PC-3 (cell line): Measurements from ENCODE around the gene PABPN1. TPM values are rescaled to one million over a fixed set of nuclear protein-coding genes. Genes with fewer than 3 reads are reported as not detected.

ENCODE experiments used
- ATAC-seq: fragments of 200-7000 bp; cut with Tn5 transposase; 2 replicates; pipeline ENCODE4 v1.9.1; 2020; ENCODE audit warnings: mild to moderate bottlenecking, moderate library complexity
- BruUV-seq: library from RNA; stranded (reverse); fragments of 400-500 nt; replicated peaks from 2 replicates; lab custom pipeline; 2021; lab: Mats Ljungman, UMichigan
- CTCF ChIA-PET: fragments of 300-600 bp; sonication (Branson Sonifier 250); formaldehyde crosslinking; loops from one replicate; lab custom pipeline; 2022; ENCODE audit warnings: antibody characterized with exemption; lab: Charles Lee
- POLR2A ChIA-PET: fragments of 300-600 bp; sonication (Branson Sonifier 250); formaldehyde crosslinking; loops from one replicate; lab custom pipeline; 2022; ENCODE audit warnings: antibody characterized with exemption; ENCODE audit not compliant: unreplicated experiment; lab: Charles Lee
- DNase-seq: peaks from one replicate; pipeline ENCODE4 v3.0.0-alpha.2; 2015
- H2AFZ ChIP-seq: fragments of 300-600 bp; sonication (generic); 2 replicates; pipeline ENCODE4 v1.6.0; 2016; ENCODE audit warnings: antibody characterized with exemption, low read length
- H3F3A ChIP-seq: fragments of 300-600 bp; sonication (generic); one replicate; pipeline ENCODE4 v1.6.0; 2017; ENCODE audit warnings: antibody characterized with exemption, low read length, control low read depth, mild to moderate bottlenecking; ENCODE audit not compliant: unreplicated experiment
- H3K27ac ChIP-seq: fragments of 300-600 bp; sonication (generic); 2 replicates; pipeline ENCODE4 v1.5.1; 2016; ENCODE audit warnings: mild to moderate bottlenecking, low read length
- H3K27me3 ChIP-seq: fragments of 300-600 bp; sonication (generic); 2 replicates; pipeline ENCODE4 v1.6.1; 2016; ENCODE audit warnings: low read length, mixed read lengths
- H3K36me3 ChIP-seq: fragments of 300-600 bp; sonication (generic); 2 replicates; pipeline ENCODE4 v1.6.1; 2016; ENCODE audit warnings: low read depth, mixed run types, low read length, mixed read lengths
- H3K4me1 ChIP-seq: fragments of 300-600 bp; sonication (generic); 2 replicates; pipeline ENCODE4 v1.5.1; 2016; ENCODE audit warnings: low read length; ENCODE audit not compliant: insufficient read depth
- H3K4me2 ChIP-seq: fragments of 300-600 bp; sonication (generic); 2 replicates; pipeline ENCODE4 v1.6.0; 2016; ENCODE audit warnings: low read length
- H3K4me3 ChIP-seq: fragments of 300-600 bp; sonication (generic); 2 replicates; pipeline ENCODE4 v1.5.1; 2016; ENCODE audit warnings: mild to moderate bottlenecking, low read length, mixed read lengths
- H3K79me2 ChIP-seq: fragments of 300-600 bp; sonication (generic); 2 replicates; pipeline ENCODE4 v1.6.1; 2017; ENCODE audit warnings: low read length, mixed read lengths
- H3K9ac ChIP-seq: fragments of 300-600 bp; sonication (generic); 2 replicates; pipeline ENCODE4 v1.6.0; 2016; ENCODE audit warnings: mild to moderate bottlenecking, low read length
- H3K9me2 ChIP-seq: fragments of 300-600 bp; sonication (generic); replicated peaks from 2 replicates; pipeline ENCODE4 v1.6.1; 2016; ENCODE audit warnings: mixed run types, low read length, mixed read lengths
- H3K9me3 ChIP-seq: fragments of 300-600 bp; sonication (generic); 2 replicates; pipeline ENCODE4 v1.6.1; 2016; ENCODE audit warnings: low read length, mixed read lengths
- H4K20me1 ChIP-seq: fragments of 300-600 bp; sonication (generic); 2 replicates; pipeline ENCODE4 v1.6.1; 2016; ENCODE audit warnings: low read length, mixed read lengths
- EZH2 ChIP-seq: fragments of 300-600 bp; sonication (generic); IDR thresholded peaks from one replicate; pipeline ENCODE4 v1.6.1; 2017; ENCODE audit warnings: antibody characterized with exemption, mild to moderate bottlenecking, low read length; ENCODE audit not compliant: unreplicated experiment
- EZH2phosphoT487 ChIP-seq: fragments of 300-600 bp; sonication (generic); IDR thresholded peaks from 2 replicates; pipeline ENCODE4 v1.6.1; 2018; ENCODE audit warnings: mild to moderate bottlenecking, antibody characterized with exemption, low read length, borderline replicate concordance
- intact Hi-C: fragments of 100-400 bp; cut with micrococcal nuclease; formaldehyde crosslinking; loops from 2 replicates; pipeline ENCODE4 v1.9.0; 2023
- total RNA-seq: library from RNA; depleted of rRNA; stranded (reverse); fragments of >200 nt; gene quantifications from 2 replicates; pipeline ENCODE4 v1.2.3, GENCODE V29; 2014
- TF ChIP-seq, protein P1 (sequence below): fragments of 300-600 bp; sonication (generic); conservative IDR thresholded peaks from 2 replicates; pipeline ENCODE4 v1.5.1; 2017; ENCODE audit warnings: antibody characterized with exemption, low read depth, mild to moderate bottlenecking, low read length

PABPN1 gene
- total RNA-seq, 1 experiment from 2014 or later, result 89.1 TPM

- Histone ChIP-seq H3K4me3 (peak within 1 kb of the TSS; percentile 70), H3K36me3 (no peaks in the 10 kb centered on the region), H3K9ac (no peak within 1 kb of the TSS), H2AFZ (peak within 1 kb of the TSS; percentile 85), H3K9me2 (no peaks in the 10 kb centered on the region), H3K27me3 (peaks cover 48% of the 10 kb centered on the region), H3F3A (no peaks in the 10 kb centered on the region), H3K27ac (no peak within 1 kb of the TSS), H3K79me2 (no peaks in the 10 kb centered on the region), H4K20me1 (no peaks in the 10 kb centered on the region), H3K4me1 (no peaks in the 10 kb centered on the region), H3K9me3 (no peaks in the 10 kb centered on the region), H3K4me2 (peak within 1 kb of the TSS; percentile 91)
- no TSS peak for BruUV-seq
- ChIA-PET POLR2A (no interaction called here), CTCF (interaction anchor here (0.9 kb wide), 1 partner anchor 9 kb away, joined by 3 read pairs; no protein-coding TSS in a partner anchor)
- DNase-seq (peak; percentile 72), ATAC-seq (peak; percentile 96)
- TF ChIP-seq EZH2phosphoT487 (no peak), EZH2 (no peak)
- TF ChIP-seq, protein P1, sequence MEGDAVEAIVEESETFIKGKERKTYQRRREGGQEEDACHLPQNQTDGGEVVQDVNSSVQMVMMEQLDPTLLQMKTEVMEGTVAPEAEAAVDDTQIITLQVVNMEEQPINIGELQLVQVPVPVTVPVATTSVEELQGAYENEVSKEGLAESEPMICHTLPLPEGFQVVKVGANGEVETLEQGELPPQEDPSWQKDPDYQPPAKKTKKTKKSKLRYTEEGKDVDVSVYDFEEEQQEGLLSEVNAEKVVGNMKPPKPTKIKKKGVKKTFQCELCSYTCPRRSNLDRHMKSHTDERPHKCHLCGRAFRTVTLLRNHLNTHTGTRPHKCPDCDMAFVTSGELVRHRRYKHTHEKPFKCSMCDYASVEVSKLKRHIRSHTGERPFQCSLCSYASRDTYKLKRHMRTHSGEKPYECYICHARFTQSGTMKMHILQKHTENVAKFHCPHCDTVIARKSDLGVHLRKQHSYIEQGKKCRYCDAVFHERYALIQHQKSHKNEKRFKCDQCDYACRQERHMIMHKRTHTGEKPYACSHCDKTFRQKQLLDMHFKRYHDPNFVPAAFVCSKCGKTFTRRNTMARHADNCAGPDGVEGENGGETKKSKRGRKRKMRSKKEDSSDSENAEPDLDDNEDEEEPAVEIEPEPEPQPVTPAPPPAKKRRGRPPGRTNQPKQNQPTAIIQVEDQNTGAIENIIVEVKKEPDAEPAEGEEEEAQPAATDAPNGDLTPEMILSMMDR, result no peak
- intact Hi-C loops, result no loop called here
Measured at GRCh38 chr14:23352506-23353432, 31.5 kb downstream of the PABPN1 start, which contains the start of gene SLC22A17. TSS of gene SLC22A17 (minus strand) at chr14:23352887.

GRCh38 chr14:23353433-23353780 lies 32.1 kb downstream of the PABPN1 start:
- Histone ChIP-seq H3K36me3 (no peaks in the 10 kb centered on the region), H3K27me3 (peaks cover 49% of the 10 kb centered on the region), H3F3A (no peaks in the 10 kb centered on the region), H3K79me2 (no peaks in the 10 kb centered on the region), H3K27ac (no peak overlapping the region), H3K4me1 (no peaks in the 10 kb centered on the region), H2AFZ (no peak overlapping the region), H3K9me3 (no peaks in the 10 kb centered on the region), H3K4me2 (no peak overlapping the region), H3K4me3 (no peak overlapping the region), H3K9ac (no peak overlapping the region), H3K9me2 (no peaks in the 10 kb centered on the region), H4K20me1 (no peaks in the 10 kb centered on the region)
- ChIA-PET CTCF (interaction anchor here (0.9 kb wide), 1 partner anchor 9 kb away, joined by 3 read pairs; no protein-coding TSS in a partner anchor), POLR2A (no interaction called here)
- ATAC-seq (no peak), DNase-seq (no peak)
- TF ChIP-seq, protein P1, result no peak
- intact Hi-C loops, result no loop called here
- no TSS peak for BruUV-seq

GRCh38 chr14:23354990-23355389 lies 33.7 kb downstream of the PABPN1 start:
- no peak overlapping the region for H2AFZ ChIP-seq
- no peak for TF ChIP-seq EZH2phosphoT487
- TF ChIP-seq EZH2, result no peak
- TF ChIP-seq, protein P1, result no peak
- DNase-seq (no peak), ATAC-seq (no peak)
- no peaks in the 10 kb centered on the region for H3F3A ChIP-seq
- no peaks in the 10 kb centered on the region for H4K20me1 ChIP-seq
- CTCF ChIA-PET, result no interaction called here
- peaks cover 49% of the 10 kb centered on the region for H3K27me3 ChIP-seq
- H3K9me3 ChIP-seq, result no peaks in the 10 kb centered on the region
- intact Hi-C loops, result no loop called here
- H3K4me1 ChIP-seq, result no peaks in the 10 kb centered on the region
- no peaks in the 10 kb centered on the region for H3K36me3 ChIP-seq
- BruUV-seq, result no TSS peak
- H3K4me3 ChIP-seq, result no peak overlapping the region
- no peak overlapping the region for H3K4me2 ChIP-seq
- H3K9ac ChIP-seq, result no peak overlapping the region
- no peaks in the 10 kb centered on the region for H3K9me2 ChIP-seq
- POLR2A ChIA-PET, result no interaction called here
- H3K27ac ChIP-seq, result no peak overlapping the region
- H3K79me2 ChIP-seq, result no peaks in the 10 kb centered on the region
